Neutrophil (primary cell): ENCODE data around the gene AGO3.

ENCODE experiments used
- H3K27ac ChIP-seq: fragments of 200-600 bp; sonication (generic); 2 replicates; pipeline ENCODE4 v1.5.1; 2016; ENCODE audit warnings: mild to moderate bottlenecking, moderate library complexity
- H3K27me3 ChIP-seq: fragments of 200-600 bp; sonication (generic); 2 replicates; pipeline ENCODE4 v1.6.0; 2016; ENCODE audit warnings: mild to moderate bottlenecking
- H3K36me3 ChIP-seq: fragments of 200-600 bp; sonication (generic); 2 replicates; pipeline ENCODE4 v1.5.1; 2017
- H3K4me1 ChIP-seq, 2 experiments: fragments of 200-600 bp in 1 of 2; sonication (generic) in 1 of 2; 1 replicate in 1 of 2; 2 replicates in 1 of 2; pipeline versions ENCODE4 v1.5.1 to v1.6.1; 2013 to 2016; ENCODE audit warnings: low read depth in 1 of 2, low read length in 1 of 2, mild to moderate bottlenecking in 1 of 2, moderate library complexity in 1 of 2; ENCODE audit not compliant: control insufficient read depth in 1 of 2, insufficient read depth in 1 of 2
- H3K4me3 ChIP-seq, 2 experiments: fragments of 200-600 bp in 1 of 2; sonication (generic) in 1 of 2; 1 replicate in 1 of 2; 2 replicates in 1 of 2; pipeline ENCODE4 v1.5.1; 2013 to 2016; ENCODE audit warnings: low read depth in 1 of 2, low read length in 1 of 2, mild to moderate bottlenecking in 1 of 2, moderate library complexity in 1 of 2
- H3K9me3 ChIP-seq: fragments of 200-600 bp; sonication (generic); 2 replicates; pipeline ENCODE4 v1.5.1; 2016
- TF ChIP-seq, protein P1 (sequence below): fragments of 200-600 bp; sonication (generic); IDR thresholded peaks from 2 replicates; pipeline ENCODE4 v1.5.1; 2016; ENCODE audit warnings: antibody characterized with exemption

The AGO3 gene

DNA sequence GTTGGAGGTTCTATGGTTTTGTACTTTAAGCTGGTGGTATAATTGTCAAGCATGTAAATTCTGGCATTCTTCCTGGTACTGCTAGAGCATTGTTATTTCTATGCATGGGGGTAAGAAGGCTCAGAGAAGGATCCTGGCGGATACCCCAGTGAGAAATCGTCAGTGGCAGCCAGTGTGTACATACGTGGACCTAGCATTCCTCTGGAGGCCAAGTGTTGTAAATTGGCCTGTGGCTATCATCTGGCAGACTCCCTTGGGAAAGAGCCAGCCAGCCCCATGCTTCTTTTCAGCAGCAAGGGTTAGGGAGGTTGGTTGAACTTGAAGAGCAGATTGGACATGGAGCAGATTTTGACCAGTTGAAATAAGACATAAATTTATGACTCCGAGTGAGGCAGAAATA lies 5.2 kb upstream of the AGO3 start:
- H3K27ac ChIP-seq: no peak overlapping the region
- no peaks in the 10 kb centered on the region for H3K9me3 ChIP-seq
- H3K36me3 ChIP-seq: peaks cover 13% of the 10 kb centered on the region
- H3K27me3 ChIP-seq: no peaks in the 10 kb centered on the region
- TF ChIP-seq, protein P1, sequence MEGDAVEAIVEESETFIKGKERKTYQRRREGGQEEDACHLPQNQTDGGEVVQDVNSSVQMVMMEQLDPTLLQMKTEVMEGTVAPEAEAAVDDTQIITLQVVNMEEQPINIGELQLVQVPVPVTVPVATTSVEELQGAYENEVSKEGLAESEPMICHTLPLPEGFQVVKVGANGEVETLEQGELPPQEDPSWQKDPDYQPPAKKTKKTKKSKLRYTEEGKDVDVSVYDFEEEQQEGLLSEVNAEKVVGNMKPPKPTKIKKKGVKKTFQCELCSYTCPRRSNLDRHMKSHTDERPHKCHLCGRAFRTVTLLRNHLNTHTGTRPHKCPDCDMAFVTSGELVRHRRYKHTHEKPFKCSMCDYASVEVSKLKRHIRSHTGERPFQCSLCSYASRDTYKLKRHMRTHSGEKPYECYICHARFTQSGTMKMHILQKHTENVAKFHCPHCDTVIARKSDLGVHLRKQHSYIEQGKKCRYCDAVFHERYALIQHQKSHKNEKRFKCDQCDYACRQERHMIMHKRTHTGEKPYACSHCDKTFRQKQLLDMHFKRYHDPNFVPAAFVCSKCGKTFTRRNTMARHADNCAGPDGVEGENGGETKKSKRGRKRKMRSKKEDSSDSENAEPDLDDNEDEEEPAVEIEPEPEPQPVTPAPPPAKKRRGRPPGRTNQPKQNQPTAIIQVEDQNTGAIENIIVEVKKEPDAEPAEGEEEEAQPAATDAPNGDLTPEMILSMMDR: no peak
- no peak overlapping the region for H3K4me3 ChIP-seq
- H3K4me1 ChIP-seq: peaks cover 5 to 6% of the 10 kb centered on the region in 2 experiments

DNA sequence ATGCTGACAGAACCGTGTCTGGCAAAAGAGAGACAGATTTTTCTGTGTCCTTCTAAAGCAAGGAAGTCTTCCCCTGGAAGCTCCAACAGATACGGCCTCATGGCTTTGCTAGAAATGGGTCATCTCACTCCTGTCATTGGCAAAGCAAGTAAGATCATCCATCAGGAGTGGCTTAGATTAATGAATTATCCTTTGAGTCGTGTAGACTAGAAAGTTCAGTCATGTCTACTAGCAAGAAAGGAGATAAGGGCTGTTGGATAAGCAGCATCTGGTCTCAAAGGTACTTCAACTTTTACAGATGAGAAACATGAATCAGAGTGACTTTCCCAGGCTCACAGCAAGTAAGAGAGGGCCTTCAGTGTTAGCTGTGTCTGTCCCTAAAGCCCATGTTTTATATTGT lies 3.4 kb upstream of the AGO3 start:
- TF ChIP-seq, protein P1: no peak
- H3K4me3 ChIP-seq: no peak overlapping the region
- H3K27me3 ChIP-seq: no peaks in the 10 kb centered on the region
- H3K27ac ChIP-seq: no peak overlapping the region
- peaks cover 14 to 16% of the 10 kb centered on the region in 2 experiments for H3K4me1 ChIP-seq
- no peaks in the 10 kb centered on the region for H3K9me3 ChIP-seq
- peaks cover 4% of the 10 kb centered on the region for H3K36me3 ChIP-seq

DNA sequence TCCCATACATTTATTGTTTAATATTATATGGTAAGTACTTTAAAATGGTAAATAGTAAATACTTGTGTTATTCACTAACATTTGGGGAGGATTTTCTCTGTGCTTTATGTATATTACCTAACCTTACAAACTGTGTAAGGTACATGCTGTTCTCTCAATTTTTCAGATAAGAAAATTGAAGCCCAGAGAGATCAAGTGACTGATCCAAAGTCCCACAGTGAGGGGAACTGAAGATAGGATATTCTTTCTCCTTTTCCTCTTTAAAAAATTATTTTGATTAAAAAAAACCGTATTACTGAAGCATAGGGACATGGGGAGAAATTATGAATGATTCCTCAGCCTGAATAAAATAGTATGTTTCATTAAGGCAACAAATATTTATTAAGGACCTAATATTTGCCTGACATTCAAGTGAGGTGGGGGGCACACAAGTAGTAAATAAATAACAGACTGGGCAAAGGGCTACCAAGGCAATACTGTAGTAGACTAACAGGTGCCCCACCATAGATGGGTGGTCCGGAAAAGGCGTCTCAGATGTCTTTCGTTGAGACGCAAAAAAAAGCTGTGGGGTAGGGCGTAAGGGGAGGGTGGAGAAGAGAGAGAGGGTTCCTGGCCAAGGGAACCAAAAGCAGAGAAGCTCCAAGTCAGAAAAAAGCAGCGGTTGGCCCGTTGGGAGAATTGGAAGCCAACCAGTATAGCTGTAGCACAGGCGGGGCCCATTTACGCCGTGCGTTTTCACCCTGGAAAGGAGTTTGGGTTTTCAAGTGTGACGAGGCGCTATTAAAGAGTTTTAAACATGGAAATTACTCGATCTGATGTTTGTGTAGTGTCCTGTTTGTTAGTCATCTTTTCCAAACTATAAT lies 944 bp upstream of the AGO3 start:
- peak overlapping the region; percentile 84 to 88 for H3K4me3 ChIP-seq
- peak overlapping the region; percentile 95 for H3K27ac ChIP-seq
- peaks cover 21 to 25% of the 10 kb centered on the region in 2 experiments for H3K4me1 ChIP-seq
- no peaks in the 10 kb centered on the region for H3K36me3 ChIP-seq
- H3K27me3 ChIP-seq: no peaks in the 10 kb centered on the region
- TF ChIP-seq, protein P1: no peak
- no peaks in the 10 kb centered on the region for H3K9me3 ChIP-seq

DNA sequence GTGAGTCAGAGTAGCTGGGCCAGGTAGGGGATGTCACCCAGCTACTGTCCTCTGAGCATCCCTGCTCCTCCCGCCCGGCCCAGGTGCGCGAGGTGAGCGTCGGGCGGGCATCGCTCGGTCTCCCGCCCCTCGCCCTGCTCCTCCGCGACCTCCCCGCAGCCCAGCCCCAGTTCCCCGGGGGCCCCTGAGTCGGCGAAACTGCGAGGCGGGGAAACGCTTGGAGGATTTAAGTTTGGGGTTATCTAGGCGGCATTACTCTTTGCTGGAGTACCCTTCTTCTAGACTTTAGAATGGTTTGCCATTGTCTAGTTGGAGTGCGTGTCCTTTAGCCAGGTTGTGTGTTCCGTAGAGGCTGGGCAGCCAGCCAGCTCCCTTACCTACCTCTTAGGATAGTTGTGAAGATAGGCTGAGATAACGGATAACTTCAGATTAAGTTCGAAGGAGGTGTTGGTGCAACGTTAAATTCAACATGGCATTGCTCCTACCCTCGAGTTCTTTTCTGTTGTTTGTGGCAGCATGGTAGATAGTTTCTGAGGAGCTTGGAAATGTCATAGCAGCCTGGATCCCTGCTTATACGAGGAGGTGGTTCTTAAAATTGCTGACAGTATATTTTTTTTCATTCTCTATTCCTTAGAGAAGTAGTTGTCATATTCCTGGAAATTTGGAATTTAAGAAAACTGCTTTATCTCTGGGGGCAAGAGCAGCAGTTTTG lies 697 bp downstream of the AGO3 start:
- Histone ChIP-seq H3K4me3 (peak overlapping the region; percentile 84 to 88), H3K27me3 (no peaks in the 10 kb centered on the region), H3K36me3 (no peaks in the 10 kb centered on the region), H3K9me3 (no peaks in the 10 kb centered on the region), H3K4me1 (peaks cover 25 to 28% of the 10 kb centered on the region in 2 experiments), H3K27ac (peak overlapping the region; percentile 95)
- TF ChIP-seq, protein P1: no peak

DNA sequence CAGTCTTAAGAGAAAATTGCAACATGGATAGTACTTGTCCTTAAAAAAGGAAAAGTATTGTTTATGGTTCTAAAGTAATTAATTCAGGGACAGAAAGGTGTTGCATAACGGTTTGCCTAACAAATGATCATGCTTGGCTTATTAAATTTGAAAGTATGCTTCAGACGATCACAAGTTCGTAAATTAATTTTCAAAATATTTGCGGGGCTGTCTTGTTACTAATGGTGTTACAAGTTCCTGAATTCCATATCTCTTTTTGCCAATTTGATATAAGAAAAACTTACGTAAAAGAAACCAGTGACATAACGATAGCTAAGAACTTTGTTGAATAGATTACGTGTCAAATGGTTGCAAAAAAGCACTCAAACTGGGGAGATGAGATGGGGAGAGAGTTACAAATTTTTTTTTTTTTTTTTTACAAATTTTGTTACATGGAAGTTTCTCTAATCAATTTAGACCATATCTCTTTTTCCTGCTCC lies 1.3 kb downstream of the AGO3 start:
- Histone ChIP-seq H3K27me3 (no peaks in the 10 kb centered on the region), H3K9me3 (no peaks in the 10 kb centered on the region), H3K4me1 (peaks cover 31 to 34% of the 10 kb centered on the region in 2 experiments), H3K36me3 (no peaks in the 10 kb centered on the region), H3K27ac (peak overlapping the region; percentile 95), H3K4me3 (peak overlapping the region; percentile 84 to 88)
- TF ChIP-seq, protein P1: no peak
